Myocyte (in vitro differentiated cells): Measurements from ENCODE around the gene LRP6. TPM values are rescaled to one million over a fixed set of nuclear protein-coding genes. Genes with fewer than 3 reads are reported as not detected.
"Not testable (repeated sequence)": the region's sequence is repeated elsewhere in the genome, so short reads cannot be mapped to it uniquely, and the experiment has no call there.

ENCODE experiments used
- DNase-seq: peaks from one replicate; pipeline ENCODE4 v3.0.0-alpha.2; 2012; ENCODE audit warnings: low read depth
- total RNA-seq: library from RNA; depleted of rRNA; stranded (reverse); fragments of >200 nt; gene quantifications from 2 replicates; pipeline ENCODE4 v1.2.3, GENCODE V29; 2014

LRP6 gene
- total RNA-seq, 1 donor from 2014 or later = 22.7 TPM

DNA sequence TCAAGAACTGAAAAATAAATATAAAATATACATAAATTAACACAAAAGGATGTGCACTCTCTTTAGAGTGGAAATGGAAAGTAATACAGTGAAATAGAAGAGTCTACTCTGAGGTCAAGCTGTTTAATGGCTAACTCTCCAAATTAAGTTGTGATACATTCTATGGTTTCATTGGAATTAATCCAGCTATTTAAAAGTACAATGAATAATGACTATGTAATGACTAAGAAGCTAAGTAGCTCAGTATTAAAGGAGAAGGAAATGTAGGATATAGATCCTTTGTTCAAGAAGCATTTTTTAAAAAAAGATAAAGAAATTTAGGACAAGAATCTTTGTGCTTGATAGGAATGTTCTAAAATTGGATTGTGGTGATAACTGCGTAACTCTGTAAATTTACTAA is 85.3 kb downstream of the LRP6 start:
- peak; percentile 10 for DNase-seq

DNA sequence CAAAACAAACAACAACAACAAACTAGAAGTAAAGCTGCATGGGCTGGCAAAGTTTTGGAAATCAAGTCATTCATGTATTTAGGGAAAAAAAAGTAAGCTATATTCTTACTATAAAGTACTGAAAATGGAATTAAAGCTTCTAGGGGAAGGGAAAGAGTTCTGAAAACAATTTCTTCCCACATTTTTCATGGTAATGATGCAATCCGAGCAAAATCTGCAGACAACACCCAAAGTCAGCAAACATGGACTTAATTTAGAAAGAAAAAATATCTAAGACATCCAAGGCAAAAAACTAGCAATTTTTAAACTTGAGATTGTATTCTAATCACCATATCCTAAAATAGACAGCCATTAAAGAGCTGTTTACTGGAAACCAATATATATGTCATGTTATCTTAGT is 86.3 kb downstream of the LRP6 start:
- DNase-seq = no peak

DNA sequence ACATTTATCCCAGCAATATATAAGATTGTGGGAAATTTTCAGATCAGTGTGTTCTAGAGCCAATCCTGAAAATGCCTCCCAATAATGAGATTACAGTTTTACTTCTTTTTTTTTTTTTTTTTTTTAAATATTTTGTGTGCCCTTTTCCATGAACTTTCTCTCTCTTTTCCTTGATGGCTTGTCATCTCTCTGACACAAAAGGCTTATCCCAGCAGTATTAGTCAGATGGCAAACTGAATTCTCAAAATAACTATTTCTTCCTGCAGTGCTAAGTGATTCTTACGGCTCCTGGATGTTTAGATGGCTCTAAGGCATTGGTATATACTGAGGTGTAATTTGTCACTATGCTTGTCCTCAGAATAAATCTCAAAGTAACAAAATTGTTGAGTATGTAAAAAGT is 86.7 kb downstream of the LRP6 start:
- no peak for DNase-seq

DNA sequence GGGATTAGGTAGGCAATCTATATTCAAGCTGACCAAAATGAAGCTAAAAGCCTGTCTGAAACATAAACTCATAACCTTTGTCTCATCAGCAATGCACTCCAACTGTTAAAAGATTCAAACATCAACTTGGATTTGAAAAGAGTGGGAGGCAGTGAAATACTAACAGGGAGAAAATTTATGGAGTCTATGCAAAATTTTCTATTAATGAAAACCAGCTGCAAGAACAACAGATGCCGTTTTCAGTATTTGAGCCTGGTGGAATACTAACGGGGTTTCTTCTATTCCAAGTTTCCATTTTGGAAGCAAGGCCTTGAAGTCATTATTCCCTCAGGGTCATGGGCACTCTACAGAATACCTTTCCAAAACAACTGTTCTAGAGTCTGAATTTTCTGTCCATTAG is 88.3 kb downstream of the LRP6 start:
- DNase-seq = no peak

DNA sequence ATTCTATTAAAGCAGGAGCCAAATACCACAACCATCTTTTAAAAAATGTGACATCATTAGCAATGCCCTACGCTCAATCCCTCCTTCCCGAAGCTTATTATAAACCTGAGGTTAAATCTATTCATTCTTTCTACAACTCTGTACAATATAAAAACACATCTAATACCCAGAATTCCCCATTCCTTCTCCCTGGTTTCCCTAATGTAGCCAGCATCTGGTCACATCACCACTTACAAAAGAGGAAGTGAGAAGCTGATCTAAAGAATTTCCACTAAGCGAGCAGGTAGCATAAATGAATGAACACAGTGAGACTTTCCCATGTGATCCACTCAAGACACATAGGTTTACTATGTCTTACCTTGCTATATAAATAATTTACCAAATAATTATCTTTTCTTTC is 90.4 kb downstream of the LRP6 start:
- no peak for DNase-seq

DNA sequence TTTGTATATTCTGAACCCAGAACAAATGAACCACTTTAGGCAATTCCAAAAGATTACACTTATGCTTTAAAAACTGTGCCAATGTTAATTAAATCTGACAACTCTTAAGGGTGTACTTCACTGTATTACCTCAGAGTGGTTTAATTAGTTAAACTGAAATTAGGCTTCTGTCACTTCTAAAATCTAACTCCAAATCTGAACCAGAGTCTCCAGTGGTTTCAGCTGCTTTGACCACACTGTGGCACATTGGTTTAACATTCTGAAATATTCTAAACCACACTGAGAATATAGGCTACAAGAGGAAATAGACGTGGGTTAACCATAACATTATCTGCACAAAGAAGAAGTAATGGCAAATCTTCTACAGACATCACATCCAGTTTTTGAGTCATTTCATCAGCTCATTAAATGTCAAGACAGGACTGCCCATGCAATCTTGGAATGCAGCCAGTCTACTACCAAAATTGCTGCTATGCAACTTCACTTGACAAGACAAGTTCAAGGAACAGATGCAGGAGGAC is 94.8 kb downstream of the LRP6 start:
- DNase-seq = peak; percentile 77

DNA sequence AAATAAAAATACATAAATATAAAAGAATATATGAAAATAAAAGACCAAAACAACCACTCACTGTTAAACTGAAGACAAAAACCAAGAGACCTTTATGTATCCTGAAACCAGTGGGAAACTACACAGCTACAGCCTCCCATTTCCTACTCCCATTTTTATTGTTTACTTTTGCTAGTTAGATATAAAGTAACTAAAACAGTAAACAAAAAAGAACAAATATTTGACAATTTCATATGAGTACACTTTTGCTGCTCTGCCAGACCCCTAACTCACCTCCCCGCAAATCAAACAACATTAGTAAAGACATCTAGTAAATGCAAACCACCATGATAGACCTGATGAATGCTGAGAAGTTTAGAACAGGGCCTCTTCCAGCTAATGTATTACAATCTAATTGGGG is 99.0 kb downstream of the LRP6 start:
- DNase-seq = no peak

DNA sequence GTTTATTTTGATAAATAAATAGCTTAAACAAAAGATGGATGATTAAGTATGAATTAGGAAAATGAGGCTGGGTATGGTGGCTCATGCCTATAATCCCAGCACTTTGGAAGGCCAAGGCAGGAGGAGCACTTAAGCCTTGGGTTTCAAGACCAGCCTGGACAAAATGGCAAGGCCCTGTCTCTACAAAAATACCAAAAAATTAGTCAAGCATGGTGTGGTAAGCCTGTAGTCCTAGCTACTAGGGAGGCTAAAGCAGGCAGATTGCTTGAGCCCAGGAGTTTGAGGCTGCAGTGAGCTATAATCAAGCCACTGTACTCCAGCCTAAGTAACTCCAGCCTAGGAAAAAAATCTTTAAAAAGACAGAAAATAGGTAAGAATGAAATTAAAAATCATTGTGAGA is 100.1 kb downstream of the LRP6 start:
- no peak for DNase-seq

DNA sequence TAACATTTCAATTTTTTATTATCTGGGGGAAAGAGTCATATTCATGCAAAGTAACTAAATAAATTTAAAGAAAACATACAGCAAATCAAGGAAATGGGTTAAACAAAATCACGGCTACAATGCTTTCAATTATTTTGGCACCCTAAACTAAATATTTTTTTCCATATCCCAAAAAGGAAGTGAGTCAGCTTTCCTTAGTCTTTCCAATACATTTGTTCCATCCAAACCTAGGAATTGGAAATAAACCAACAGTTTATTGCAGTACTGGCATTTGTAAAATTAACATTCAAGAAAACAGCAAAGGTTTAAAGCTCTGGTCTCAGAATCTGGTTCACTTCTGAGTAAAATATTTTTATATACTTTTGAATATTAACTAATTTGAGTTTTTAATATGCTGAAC is 106.9 kb downstream of the LRP6 start:
- no peak for DNase-seq

DNA sequence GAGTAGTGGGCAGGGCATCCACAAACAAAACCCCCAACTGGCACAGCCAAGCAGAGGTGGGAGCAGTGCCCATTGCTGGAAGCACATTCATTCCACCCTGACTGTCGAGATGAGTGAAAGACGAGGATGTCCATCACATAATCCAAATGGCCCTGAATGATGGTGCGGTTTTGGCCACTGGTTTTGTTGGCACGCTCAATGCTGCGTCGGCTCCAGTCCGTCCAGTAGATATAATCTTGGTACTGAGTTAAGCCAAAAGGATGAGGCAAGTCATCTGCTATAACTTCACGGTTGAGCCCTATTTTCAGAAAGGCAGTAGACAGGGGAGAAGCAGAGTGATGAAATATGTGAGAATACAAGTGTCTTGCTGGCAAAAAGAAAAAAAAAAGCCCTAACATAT is 108.0 kb downstream of the LRP6 start:
- no peak for DNase-seq

DNA sequence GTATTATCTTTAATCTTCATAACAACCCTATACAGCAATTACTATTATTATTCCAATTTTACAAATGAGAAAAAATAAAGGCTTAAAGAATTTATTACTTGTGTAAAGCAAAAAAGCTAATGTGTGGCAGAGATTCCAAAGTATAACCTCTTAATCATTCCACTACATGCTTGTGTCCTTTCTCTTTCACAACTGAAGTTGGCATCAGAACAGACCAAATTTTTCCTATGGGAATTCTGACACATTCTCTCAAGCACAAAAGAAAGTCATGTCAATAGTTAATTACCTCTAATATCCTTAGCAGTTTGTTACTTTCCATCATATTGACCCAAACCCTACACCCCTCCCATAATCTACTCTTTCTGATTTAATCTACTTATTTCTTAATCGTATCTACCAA is 109.4 kb downstream of the LRP6 start:
- no peak for DNase-seq

DNA sequence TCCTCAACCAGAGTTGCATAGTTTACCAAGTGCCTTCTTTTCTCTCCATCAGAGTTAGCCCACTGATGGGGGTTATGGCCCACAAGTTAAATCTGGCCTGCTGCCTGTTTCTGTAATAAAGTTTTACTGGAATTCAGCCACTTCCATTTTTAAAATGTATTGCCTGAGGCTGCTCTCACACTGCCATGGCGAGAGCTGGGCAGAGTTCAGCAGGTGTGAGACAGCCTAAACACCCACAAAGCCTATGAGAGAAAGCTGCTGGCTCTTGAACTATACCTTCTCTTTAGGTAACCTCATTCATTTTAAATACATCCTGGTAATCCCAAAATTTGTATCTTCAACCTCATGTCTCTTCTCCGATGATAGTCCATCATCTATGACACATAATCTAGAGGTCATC is 110.0 kb downstream of the LRP6 start:
- DNase-seq = no peak

DNA sequence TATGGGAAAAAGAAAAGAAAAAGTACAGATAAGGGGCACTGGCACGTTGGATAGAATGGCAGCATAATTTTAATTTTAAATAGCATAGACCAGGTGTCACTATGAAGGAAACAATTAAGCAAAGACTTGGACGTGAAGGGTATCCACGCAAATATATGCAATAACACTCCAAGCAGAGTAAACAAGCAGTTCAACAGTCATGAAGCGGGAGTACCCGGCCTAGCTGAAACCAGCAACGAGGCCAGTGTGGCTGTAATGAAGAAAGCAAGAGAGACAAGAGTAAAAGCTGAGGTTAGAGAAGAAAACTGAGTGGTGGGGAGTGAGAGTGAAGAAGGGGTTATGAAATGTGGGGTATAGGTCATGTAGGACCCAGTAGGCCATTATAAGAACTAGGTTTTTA is 110.7 kb downstream of the LRP6 start:
- DNase-seq = no peak

DNA sequence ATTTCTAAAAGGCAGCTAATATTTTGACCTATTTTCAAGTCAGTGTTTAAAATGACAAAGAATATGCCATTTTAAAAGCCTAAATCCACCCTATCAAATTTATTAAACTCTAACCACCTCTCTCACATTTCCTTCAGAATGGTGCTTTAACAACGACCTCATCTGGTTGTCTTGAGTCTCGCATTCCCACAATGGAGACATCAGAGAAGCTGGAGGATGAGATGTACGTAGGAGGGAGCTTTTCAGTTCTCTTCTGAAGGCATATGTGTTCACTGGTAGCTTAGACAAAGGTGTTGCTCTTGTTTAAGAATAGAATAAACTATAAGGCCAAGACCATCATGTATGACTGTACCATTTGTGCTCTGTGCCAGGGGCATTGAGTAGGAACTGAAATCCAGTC is 113.2 kb downstream of the LRP6 start:
- no peak for DNase-seq

DNA sequence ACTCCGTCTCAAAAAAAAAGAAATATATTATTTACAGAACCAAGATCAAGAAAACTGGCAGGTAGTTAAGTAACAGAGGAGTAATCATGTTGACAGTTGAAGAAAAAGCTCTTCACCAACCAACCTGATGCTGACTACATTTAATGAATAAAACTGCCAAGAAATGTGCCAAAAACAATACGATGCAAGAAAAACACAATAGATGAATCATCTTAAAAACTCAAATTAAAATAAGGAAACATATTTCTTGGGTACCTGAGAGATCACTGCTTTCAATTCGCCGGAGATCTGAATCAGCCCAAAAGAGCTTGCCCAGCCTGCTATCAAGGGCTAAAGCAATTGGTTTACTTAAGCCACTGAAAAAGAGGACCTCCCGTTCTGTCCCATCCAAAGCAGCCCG is 119.7 kb downstream of the LRP6 start:
- DNase-seq = no peak

DNA sequence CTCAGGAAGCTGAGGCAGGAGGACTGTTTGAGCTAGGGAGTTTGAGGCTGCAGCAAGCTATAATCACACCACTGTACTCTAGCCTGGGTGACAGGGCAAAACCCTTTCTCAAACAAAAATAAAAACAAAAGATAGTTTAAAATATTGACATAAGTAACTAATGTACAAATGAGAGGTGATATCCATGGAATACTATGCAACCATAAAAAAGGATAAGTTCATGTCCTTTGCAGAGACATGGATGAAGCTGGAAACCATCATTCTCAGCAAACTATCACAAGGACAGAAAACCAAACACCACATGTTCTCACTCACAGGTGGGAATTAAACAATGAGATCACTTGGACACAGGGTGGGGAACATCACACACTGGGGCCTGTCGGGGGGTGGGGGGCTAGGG is 122.3 kb downstream of the LRP6 start:
- not testable (repeated sequence) for DNase-seq

DNA sequence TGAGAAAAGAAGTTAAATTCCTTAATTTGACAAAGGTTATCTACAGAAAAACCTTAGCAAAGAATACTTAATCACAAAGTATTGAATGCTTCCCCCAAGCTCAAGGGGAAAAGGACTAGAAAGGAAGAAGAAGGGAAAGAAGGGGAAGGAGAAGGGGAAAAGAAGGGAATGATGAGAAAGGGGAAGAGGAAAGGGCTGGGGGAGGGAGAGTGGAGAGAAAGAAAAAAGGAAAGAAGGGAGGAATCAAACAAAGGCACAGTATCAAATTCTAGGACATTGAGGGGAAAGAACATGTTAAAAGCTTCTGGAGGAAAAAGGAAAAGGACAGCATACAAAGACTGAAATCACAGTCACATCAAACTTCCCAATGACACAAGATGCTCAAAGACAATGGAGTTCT is 125.8 kb downstream of the LRP6 start:
- DNase-seq = no peak

DNA sequence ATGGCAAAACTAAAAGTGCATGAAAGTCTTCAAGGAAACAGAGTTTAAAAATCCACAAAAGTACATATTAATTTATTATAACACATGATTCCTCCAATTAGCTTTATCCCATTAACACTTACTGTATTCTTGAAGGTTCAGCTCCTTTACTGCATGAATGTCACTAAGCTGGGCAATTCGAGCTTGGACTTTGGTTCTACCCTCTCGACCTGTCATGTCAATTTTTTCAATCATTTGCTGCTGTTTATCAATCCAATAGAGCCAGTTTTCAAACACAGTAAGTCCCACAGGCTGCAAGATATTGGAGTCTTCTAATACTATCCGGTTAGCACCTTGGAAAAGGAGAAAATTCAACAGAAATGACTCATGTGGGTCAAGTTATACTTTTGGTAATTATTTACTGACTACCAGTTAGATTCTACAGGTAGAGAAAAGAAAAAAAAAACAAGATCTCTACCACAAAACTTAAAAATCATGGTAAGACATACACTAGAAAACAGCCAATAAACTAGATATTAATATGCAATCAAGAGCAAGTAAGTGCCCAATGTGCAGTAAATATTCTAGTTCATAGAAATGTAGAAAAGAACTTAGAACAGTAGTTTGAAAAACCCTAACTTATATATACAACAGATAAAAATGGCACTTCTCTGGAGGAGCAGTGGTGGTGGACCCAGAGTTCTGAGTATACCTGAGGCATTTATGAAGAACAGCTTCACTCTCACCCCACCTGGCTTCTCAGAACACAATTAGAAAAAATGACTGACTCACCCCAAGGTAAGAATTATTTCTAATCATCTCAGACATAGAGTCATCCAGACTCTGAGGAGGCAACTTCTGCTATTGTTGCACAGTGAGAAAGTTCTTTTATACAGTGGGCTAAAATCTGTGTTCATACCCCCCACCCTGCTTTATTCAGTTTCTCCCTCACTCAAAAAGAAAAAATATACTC is 128.4 kb downstream of the LRP6 start:
- DNase-seq = no peak

DNA sequence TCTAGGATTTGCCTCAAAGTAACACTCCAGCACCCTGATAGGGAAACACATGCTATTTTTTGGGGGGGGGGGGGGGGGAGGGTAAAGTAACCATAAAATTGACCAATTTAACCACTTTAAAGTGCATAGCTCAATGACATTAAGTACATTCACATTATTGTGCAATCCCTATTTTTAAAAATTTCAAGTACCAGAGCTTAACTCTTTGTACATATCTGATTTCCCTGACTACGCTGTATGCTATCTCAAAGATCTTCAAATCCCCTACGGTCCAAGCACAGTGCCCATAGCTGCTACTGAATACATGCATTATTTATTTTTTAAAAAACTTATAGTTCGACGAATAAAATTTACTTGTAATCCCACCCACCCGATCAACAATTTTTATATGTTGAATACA is 133.1 kb downstream of the LRP6 start:
- DNase-seq = no peak

DNA sequence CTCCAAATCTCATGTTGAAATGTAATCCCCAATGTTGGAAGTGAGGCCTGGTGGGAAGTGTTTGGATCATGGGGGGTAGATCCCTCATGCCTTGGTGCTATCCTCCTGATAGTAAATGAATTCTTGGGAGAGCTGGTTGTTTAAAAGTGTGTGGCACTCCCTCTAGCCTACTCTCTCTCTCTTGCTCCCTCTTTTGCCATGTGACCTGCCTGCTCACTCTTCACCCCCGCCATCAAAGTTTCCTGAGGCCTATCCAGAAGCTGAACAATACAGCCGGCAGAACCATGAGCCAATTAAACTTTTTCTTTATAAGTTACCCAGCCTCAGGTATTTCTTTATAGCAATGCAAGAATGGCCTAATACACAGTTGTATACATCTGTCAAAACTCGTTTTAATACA is 133.6 kb downstream of the LRP6 start:
- DNase-seq = no peak

DNA sequence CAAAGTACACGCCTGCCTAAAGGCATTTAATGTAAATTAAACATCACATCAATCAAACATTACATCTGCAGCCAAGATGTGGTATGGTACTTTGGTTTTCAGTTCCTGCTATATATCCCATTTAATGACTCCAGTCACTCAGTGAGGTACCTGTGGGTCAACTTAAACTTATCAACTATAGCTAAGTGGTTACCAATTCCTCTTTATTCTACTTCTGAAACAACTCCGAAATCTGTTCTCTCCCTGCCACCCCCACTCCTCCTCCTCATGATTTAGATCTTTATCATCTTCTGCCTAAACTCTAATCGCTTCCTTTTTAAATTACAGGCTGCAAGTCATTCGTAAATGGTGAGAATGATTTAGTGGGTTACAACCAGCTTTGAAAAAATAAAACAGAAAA is 138.2 kb downstream of the LRP6 start:
- DNase-seq = no peak

DNA sequence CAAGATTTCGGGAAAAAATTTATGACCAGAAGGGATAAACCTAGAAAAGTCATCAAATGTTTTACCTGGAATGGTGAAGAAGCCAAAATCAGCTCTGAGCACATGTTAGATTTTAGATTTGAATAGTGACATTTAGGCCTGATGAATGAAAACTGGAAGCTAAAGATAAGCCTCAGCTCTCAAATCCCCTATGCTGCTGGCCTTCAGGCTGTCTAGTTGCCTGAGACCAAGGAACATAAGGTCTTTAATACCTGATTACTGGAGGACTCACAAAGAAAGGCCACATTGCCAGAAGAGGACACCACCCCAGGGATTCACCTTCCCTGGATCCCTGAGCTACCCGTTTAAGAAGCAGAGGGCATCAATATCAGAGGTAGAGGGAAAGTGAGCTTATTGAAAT is 139.5 kb downstream of the LRP6 start:
- no peak for DNase-seq

DNA sequence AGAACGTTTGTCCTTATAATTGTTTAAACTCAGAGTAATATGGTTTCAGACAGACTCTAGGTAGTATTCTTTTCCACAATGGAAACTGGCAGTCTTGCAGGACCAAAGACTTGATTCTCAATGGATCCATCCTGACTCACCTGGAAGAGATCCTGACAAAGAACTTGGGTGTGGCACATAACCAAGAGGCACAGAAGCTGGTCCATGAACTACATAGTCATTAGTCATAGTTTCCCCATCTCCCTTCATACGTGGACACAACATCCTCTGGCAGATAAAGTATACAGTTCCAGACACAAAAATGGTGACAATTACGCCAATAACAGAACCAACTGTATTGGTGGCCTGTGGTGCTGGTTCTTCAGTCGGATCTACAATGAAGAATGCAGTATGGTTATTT is 140.3 kb downstream of the LRP6 start:
- DNase-seq = no peak
